Panc1 (cell line): ENCODE measurements around the gene FBRSL1. TPM values are rescaled to one million over a fixed set of nuclear protein-coding genes. Genes with fewer than 3 reads are reported as not detected.
A peak's percentile ranks its signal among the peaks of the same experiment; 100 is the strongest.

ENCODE experiments used
- ATAC-seq: fragments of 200-7000 bp; cut with Tn5 transposase; 2 replicates; pipeline ENCODE4 v1.9.1; 2020; ENCODE audit warnings: mild to moderate bottlenecking, moderate library complexity
- BruUV-seq: library from RNA; stranded (reverse); fragments of 400-500 nt; replicated peaks from 2 replicates; lab custom pipeline; 2021; lab: Mats Ljungman, UMichigan
- CTCF ChIA-PET: fragments of 300-600 bp; sonication (Branson Sonifier 250); formaldehyde crosslinking; loops from one replicate; lab custom pipeline; 2022; ENCODE audit warnings: antibody characterized with exemption; lab: Charles Lee
- POLR2A ChIA-PET: fragments of 300-600 bp; sonication (Branson Sonifier 250); formaldehyde crosslinking; loops from one replicate; lab custom pipeline; 2022; ENCODE audit warnings: antibody characterized with exemption; lab: Charles Lee
- DNase-seq: peaks from one replicate; pipeline ENCODE4 v3.0.0-alpha.2; 2010; ENCODE audit warnings: low read depth, low spot score
- H3K27ac ChIP-seq: 2 replicates; pipeline ENCODE4 v1.5.1; 2011; ENCODE audit warnings: mild to moderate bottlenecking, low read length, inconsistent platforms
- H3K27me3 ChIP-seq: fragments of 200-500 bp; sonication (Bioruptor generic); 2 replicates; pipeline ENCODE4 v1.6.0; 2014; ENCODE audit warnings: low read length, inconsistent platforms; ENCODE audit not compliant: control insufficient read depth, insufficient read depth
- H3K36me3 ChIP-seq: fragments of 200-500 bp; sonication (Bioruptor generic); 2 replicates; pipeline ENCODE4 v1.5.1; 2014; ENCODE audit warnings: inconsistent platforms, mild to moderate bottlenecking, low read length, moderate library complexity; ENCODE audit not compliant: control insufficient read depth, insufficient read depth
- H3K4me1 ChIP-seq: 2 replicates; pipeline ENCODE4 v1.5.1; 2011; ENCODE audit warnings: inconsistent platforms, mild to moderate bottlenecking, low read length, moderate library complexity; ENCODE audit not compliant: control insufficient read depth, insufficient read depth
- H3K4me3 ChIP-seq, 2 experiments: 2 replicates each; pipeline ENCODE4 v1.5.1; 2011 to 2012; ENCODE audit warnings: low read depth in 2 of 2, low read length in 2 of 2, mild to moderate bottlenecking in 2 of 2, inconsistent platforms in 1 of 2, moderate library complexity in 1 of 2
- H3K9me3 ChIP-seq: fragments of 200-500 bp; sonication (Bioruptor generic); 2 replicates; pipeline ENCODE4 v1.5.1; 2014; ENCODE audit warnings: low read depth, mild to moderate bottlenecking, inconsistent platforms, low read length, moderate library complexity; ENCODE audit not compliant: control insufficient read depth, insufficient read depth
- CTCF ChIP-seq: fragments of 450-650 bp; IDR thresholded peaks from 2 replicates; pipeline ENCODE4 v1.5.1; 2017; ENCODE audit warnings: mild to moderate bottlenecking
- POLR2AphosphoS5 ChIP-seq: IDR thresholded peaks from 2 replicates; pipeline ENCODE4 v1.6.1; 2012; ENCODE audit warnings: mild to moderate bottlenecking, low read depth, low read length, moderate library complexity
- REST ChIP-seq, 2 experiments: IDR thresholded peaks; 2 replicates each; pipeline ENCODE4 v1.6.1; 2011 to 2012; ENCODE audit warnings: low read depth in 2 of 2, control low read depth in 1 of 2, low read length in 1 of 2, mild to moderate bottlenecking in 1 of 2, moderate library complexity in 1 of 2; ENCODE audit not compliant: insufficient read depth in 1 of 2
- SIN3A ChIP-seq: IDR thresholded peaks from 2 replicates; pipeline ENCODE4 v1.6.1; 2012; ENCODE audit warnings: low read depth, mild to moderate bottlenecking, low read length, moderate library complexity, borderline replicate concordance; ENCODE audit not compliant: insufficient read depth
- TCF7L2 ChIP-seq: IDR thresholded peaks from 2 replicates; pipeline ENCODE4 v1.6.1; 2011; ENCODE audit warnings: mild to moderate bottlenecking, low read depth, low read length, inconsistent platforms
- in situ Hi-C: cut with HindIII; loops from 2 replicates; pipeline ENCODE4 v1.10.0; 2016; ENCODE audit warnings: low sequenced_read_pairs, low pct_unique_long_range_greater_than_20kb
- intact Hi-C: fragments of 100-400 bp; cut with micrococcal nuclease; formaldehyde crosslinking; loops from one replicate; pipeline ENCODE4 v1.10.0; 2022; ENCODE audit not compliant: unreplicated experiment
- total RNA-seq: library from RNA; stranded (reverse); gene quantifications from one replicate; pipeline ENCODE4 v1.2.1, GENCODE V29; 2021; ENCODE audit not compliant: unreplicated experiment

FBRSL1 gene
- total RNA-seq, 1 experiment from 2014 or later: 104 TPM

- no peaks in the 10 kb centered on the region for H3K9me3 ChIP-seq
- POLR2A ChIA-PET: no interaction called here
- CTCF ChIA-PET: no interaction called here
- no peak for DNase-seq
- intact Hi-C loops: no loop called here
- H3K4me3 ChIP-seq: no peak overlapping the region
- no peaks in the 10 kb centered on the region for H3K27me3 ChIP-seq
- no peaks in the 10 kb centered on the region for H3K36me3 ChIP-seq
- no peak for TF ChIP-seq POLR2AphosphoS5
- H3K4me1 ChIP-seq: peaks cover 24% of the 10 kb centered on the region
- H3K27ac ChIP-seq: peak overlapping the region; percentile 77
- BruUV-seq: TSS peak; percentile 66
- ATAC-seq: peak; percentile 28
- in situ Hi-C loops: no loop called here
Observed at GRCh38 chr12:132471011-132471857, 18.7 kb upstream of the FBRSL1 start.

- intact Hi-C loops (no loop called here), in situ Hi-C loops (no loop called here)
- DNase-seq (no peak), ATAC-seq (no peak)
- no peak for TF ChIP-seq REST (IDR thresholded peaks at IDR 0.05; ENCODE audit: insufficient read depth in 1 of 2, low read depth in 2 of 2, low read length in 1 of 2)
- no peak for TF ChIP-seq SIN3A
- TF ChIP-seq TCF7L2: no peak
- no peak for TF ChIP-seq CTCF
- TF ChIP-seq POLR2AphosphoS5: no peak
- Histone ChIP-seq H3K9me3 (no peaks in the 10 kb centered on the region), H3K27me3 (no peaks in the 10 kb centered on the region), H3K27ac (0 out of 2 replicates have a peak overlapping the region, but pooled peaks have one; percentile 10), H3K36me3 (no peaks in the 10 kb centered on the region), H3K4me3 (no peak overlapping the region), H3K4me1 (peaks cover 21% of the 10 kb centered on the region)
- POLR2A ChIA-PET: no interaction called here
- BruUV-seq: no TSS peak
- CTCF ChIA-PET: no interaction called here
Observed at GRCh38 chr12:132471858-132472255, 18.1 kb upstream of the FBRSL1 start.

GRCh38 chr12:132472386-132472785 is 17.6 kb upstream of the FBRSL1 start:
- TF ChIP-seq REST (IDR thresholded peaks at IDR 0.05; ENCODE audit: insufficient read depth in 1 of 2, low read depth in 2 of 2, low read length in 1 of 2): no peak
- no peak for TF ChIP-seq SIN3A
- TF ChIP-seq POLR2AphosphoS5: no peak
- no peak for TF ChIP-seq TCF7L2
- no peak for TF ChIP-seq CTCF
- BruUV-seq: no TSS peak
- Histone ChIP-seq H3K4me3 (peak overlapping the region; percentile 30 to 41), H3K9me3 (no peaks in the 10 kb centered on the region), H3K27ac (peak overlapping the region; percentile 66), H3K4me1 (peaks cover 21% of the 10 kb centered on the region), H3K27me3 (no peaks in the 10 kb centered on the region), H3K36me3 (no peaks in the 10 kb centered on the region)
- POLR2A ChIA-PET: no interaction called here
- ATAC-seq: no peak
- in situ Hi-C loops (no loop called here), intact Hi-C loops (no loop called here)
- no peak for DNase-seq
- CTCF ChIA-PET: no interaction called here
